HG03521 (cell line): ENCODE results near the gene SLC38A8.

Experiments used
- ATAC-seq: cut with Tn5 transposase; IDR thresholded peaks from one replicate; pipeline ENCODE4 v1.9.1; 2021; ENCODE audit warnings: mild to moderate bottlenecking, moderate library complexity; ENCODE audit not compliant: unreplicated experiment

SLC38A8 gene

DNA sequence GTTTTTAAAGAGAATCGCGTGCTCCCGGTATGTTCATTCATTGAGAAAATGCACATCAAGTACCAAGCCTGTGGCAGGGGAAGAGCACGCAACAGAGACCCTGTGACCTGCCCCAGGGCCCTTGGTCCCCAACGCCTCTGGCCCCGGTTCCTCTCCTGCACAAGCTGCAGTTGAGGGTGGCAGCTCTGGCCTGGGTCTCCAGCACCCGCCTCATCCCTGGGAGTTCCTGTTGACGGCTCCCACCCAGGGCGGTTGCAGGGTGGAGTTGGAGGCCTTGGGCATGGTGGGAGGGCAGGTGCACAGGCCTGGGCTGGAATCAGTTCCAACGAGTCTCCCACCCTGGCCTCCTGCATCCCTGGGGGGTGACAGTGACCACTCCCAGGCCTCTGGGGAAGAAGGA is 69.5 kb downstream of the SLC38A8 start:
- no peak for ATAC-seq

- no peak for ATAC-seq
Measured at GRCh38 chr16:83972256-83973008, 70.2 kb downstream of the SLC38A8 start.

GRCh38 chr16:83971165-83972130 is 71.1 kb downstream of the SLC38A8 start:
- ATAC-seq = no peak

GRCh38 chr16:83970430-83970815 is 72.2 kb downstream of the SLC38A8 start:
- no peak for ATAC-seq

DNA sequence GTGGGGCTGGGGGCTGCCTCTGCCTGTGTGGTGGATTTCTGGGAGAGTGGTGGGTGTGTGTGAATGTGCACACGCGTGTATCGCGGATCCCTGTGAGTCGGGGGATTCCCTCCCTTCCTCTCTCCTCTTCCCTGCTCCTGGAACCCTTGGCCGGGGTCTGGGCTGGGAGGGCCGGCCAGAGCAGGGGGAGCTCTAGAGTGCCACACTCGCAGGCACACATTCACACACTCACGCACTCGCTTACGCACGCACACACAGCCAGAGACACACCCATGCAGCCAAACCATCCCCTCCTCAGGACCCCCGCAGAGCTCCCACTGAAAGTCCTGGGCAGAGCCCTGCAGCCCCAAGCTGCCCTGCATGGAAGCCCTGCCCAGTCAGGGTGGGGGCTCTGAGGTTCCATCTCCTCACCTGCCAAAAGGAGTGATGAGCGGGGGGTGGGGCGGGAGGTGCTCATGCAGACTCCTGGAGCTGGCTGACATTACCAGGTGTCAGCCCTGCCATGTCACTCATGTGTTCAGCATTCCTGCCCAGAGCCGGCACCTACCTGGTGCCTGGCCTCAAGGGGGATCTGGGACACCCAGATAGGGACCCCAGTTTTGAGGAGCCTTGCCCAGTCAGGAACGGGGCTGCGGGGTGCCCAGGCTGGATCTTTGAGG is 72.7 kb downstream of the SLC38A8 start:
- ATAC-seq = no peak

- ATAC-seq = no peak
Measured at GRCh38 chr16:83968891-83969649, 73.5 kb downstream of the SLC38A8 start.

DNA sequence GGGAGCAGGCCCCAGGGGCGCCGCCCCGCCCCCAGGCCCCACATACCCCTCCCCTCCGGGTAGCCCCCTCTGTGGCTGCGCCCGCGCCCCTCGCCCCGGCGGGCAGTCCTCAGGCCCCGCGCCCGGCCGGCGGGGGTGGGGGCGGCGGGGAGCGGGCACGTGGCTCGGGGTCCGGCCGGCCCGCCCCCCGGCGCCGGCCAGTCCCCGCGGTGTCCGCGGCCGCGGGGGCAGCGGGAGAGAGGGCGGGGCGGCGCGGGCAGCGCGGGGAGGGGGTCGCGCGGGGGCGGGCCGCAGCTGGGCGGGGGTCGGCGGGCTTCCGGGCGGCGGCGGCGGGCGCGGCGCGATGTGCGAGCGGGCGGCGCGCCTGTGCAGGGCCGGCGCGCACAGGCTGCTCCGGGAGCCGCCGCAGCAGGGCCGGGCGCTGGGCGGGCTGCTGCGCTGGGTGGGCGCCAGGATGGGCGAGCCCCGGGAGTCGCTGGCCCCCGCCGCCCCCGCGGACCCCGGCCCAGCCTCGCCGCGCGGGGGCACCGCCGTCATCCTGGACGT is 74.2 kb downstream of the SLC38A8 start:
- no peak for ATAC-seq

DNA sequence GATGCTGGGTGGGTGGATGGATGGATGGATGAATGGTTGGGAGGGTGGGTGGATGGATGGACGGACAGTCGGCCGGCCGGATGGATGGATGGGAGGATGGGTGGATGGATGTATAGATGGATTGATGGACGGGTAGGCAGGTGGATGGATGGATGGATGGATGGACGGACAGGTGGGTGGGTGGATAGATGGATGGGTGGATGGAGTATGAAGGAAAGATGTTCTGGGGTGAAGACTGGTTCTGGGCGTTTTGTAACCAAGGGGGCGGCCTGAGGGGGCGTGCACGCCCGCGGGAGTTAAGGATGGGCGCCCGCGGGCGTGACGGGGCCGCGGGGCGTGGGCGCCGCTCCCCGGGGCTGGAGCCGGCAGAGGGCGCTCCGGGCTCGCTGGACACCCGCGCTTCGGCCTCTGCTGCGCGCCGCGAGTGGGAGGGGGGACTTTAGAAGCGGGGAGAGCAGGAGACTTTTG is 74.7 kb downstream of the SLC38A8 start, which contains the start of gene NECAB2:
TSS of gene NECAB2 (plus strand) at position 407 of the 468 bp plus-strand sequence. CDS start 405 bp downstream, outside the sequence.
- ATAC-seq = no peak

- ATAC-seq = no peak
Measured at GRCh38 chr16:83967091-83967490, 75.5 kb downstream of the SLC38A8 start.

DNA sequence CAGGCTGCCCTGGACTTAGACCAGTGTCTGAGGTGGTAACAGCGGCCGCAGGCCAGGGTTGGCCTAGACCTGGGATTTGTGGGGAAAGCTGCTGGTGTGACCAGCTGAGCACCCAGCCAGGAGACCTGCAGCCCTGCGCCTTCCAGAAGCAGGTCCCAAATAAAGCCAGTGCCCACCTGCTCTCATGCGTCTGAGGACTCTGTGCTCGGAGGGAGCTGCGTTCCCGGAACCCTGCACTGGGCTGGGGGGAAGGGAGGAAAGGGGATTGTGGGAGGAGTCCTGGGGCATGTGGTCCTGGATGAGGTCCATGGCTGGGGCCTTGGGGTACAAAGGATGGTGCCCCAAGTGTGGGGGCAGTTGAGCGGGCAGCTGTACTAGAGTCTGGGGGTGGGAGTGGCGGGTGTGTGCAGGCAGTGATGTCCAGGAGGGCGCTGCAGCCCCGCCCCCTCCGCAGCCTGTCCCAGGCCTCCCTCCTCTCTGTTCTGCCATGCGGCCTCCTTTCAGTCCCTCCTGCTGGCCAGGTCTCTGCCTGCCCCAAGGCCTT is 76.4 kb downstream of the SLC38A8 start:
- no peak for ATAC-seq

GRCh38 chr16:83965444-83966152 is 77.0 kb downstream of the SLC38A8 start:
- ATAC-seq = no peak

DNA sequence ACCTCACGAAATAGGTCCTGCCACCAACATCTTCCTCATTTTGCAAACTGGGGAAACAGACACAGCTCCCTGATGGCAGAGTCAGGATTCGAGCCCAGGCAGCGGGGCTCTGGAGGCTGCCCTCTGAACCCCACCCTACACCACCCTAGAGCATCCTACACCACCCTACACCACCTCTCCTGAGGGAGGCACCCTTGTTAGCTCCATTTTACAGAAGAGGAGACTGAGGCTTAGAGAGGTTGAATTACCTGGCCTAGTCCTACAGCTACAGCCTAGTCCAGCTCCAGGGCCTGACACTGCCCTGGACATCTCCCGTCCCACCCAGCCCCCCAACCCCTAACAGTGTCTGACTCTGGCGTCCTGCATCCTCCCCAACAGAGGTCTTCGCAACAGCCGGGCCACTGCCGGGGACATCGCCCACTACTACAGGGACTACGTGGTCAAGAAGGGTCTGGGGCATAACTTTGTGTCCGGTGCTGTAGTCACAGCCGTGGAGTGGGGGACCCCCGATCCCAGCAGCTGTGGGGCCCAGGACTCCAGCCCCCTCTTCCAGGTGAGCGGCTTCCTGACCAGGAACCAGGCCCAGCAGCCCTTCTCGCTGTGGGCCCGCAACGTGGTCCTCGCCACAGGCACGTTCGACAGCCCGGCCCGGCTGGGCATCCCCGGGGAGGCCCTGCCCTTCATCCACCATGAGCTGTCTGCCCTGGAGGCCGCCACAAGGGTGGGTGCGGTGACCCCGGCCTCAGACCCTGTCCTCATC is 77.7 kb downstream of the SLC38A8 start:
- ATAC-seq = no peak

GRCh38 chr16:83963277-83964119 is 79.1 kb downstream of the SLC38A8 start:
- no peak for ATAC-seq

- ATAC-seq = no peak
Measured at GRCh38 chr16:83961591-83961990, 81.0 kb downstream of the SLC38A8 start.

DNA sequence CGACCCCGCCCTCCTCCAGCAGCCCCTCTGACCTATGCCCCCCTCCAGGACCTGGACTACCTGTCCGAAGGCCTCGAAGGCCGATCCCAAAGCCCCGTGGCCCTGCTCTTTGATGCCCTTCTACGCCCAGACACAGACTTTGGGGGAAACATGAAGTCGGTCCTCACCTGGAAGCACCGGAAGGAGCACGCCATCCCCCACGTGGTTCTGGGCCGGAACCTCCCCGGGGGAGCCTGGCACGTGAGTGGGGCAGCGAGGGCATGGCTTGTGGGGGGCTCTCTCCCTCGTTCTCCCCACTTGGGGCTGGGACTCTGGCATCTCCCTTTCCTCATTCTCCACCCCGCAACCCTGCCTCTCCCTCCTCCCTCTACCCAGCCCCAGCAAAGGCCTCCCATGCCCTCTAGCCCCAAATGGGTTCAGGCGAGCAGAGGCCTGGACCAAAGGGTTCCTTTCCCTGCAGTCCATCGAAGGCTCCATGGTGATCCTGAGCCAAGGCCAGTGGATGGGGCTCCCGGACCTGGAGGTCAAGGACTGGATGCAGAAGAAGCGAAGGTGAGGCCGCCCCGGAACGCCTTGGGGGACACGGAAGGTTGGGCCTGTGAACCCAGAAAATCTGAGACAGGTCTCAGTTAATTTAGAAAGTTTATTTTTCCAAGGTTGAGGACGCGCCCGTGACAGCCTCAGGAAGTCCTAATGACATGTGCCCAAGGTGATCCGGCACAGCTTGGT is 81.9 kb downstream of the SLC38A8 start:
- no peak for ATAC-seq
